Neural cell (in vitro differentiated cells): ENCODE data around the gene HDAC3.

Experiments
- CTCF ChIP-seq: fragments of 450-650 bp; IDR thresholded peaks from 2 replicates; pipeline ENCODE4 v1.5.1; 2014; ENCODE audit warnings: antibody characterized with exemption, mild to moderate bottlenecking, moderate library complexity; ENCODE audit not compliant: poor library complexity, severe bottlenecking
- EP300 ChIP-seq: fragments of 450-650 bp; conservative IDR thresholded peaks from 2 replicates; pipeline ENCODE4 v1.6.1; 2014; ENCODE audit warnings: antibody characterized with exemption, mild to moderate bottlenecking, moderate library complexity; ENCODE audit not compliant: poor library complexity, severe bottlenecking
- EZH2 ChIP-seq: fragments of 200-600, 300-800 bp; shearing (Covaris generic), sonication (generic); IDR thresholded peaks from 2 replicates; pipeline ENCODE4 v1.6.1; 2014; ENCODE audit warnings: antibody characterized with exemption, low read length, borderline replicate concordance, mild to moderate bottlenecking; ENCODE audit not compliant: insufficient read depth, poor library complexity, severe bottlenecking
- MXI1 ChIP-seq: fragments of 450-650 bp; conservative IDR thresholded peaks from 2 replicates; pipeline ENCODE4 v1.6.1; 2014; ENCODE audit warnings: antibody characterized with exemption, mild to moderate bottlenecking; ENCODE audit not compliant: poor library complexity, severe bottlenecking
- POLR2AphosphoS5 ChIP-seq: IDR thresholded peaks from 2 replicates; pipeline ENCODE4 v1.6.1; 2012
- RAD21 ChIP-seq: fragments of 450-650 bp; conservative IDR thresholded peaks from 2 replicates; pipeline ENCODE4 v1.6.1; 2014; ENCODE audit warnings: antibody characterized with exemption, mild to moderate bottlenecking, moderate library complexity
- REST ChIP-seq: IDR thresholded peaks from 2 replicates; pipeline ENCODE4 v1.6.1; 2012; ENCODE audit warnings: borderline replicate concordance

- TF ChIP-seq MXI1: no peak
- no peak for TF ChIP-seq EZH2
- no peak for TF ChIP-seq CTCF
- no peak for TF ChIP-seq REST
- TF ChIP-seq RAD21: no peak
- no peak for TF ChIP-seq EP300
- no peak for TF ChIP-seq POLR2AphosphoS5
These were observed 23.3 kb downstream of the HDAC3 start for GRCh38 chr5:141613344-141613743.
